Endothelial cell of umbilical vein (primary cell): ENCODE results near the gene TMC3. TPM values are rescaled to one million over a fixed set of nuclear protein-coding genes. Genes with fewer than 3 reads are reported as not detected.

Experiments used
- BruUV-seq: library from RNA; stranded (reverse); fragments of 400-500 nt; replicated peaks from 2 replicates; lab custom pipeline; 2021; lab: Mats Ljungman, UMichigan
- CTCF ChIA-PET: fragments of 300-600, 350-600 bp; sonication (Branson Sonifier 250); formaldehyde crosslinking; loops from one replicate; lab custom pipeline; 2021; ENCODE audit warnings: antibody characterized with exemption, inconsistent platforms; lab: Charles Lee
- POLR2A ChIA-PET: fragments of 300-600, 350-600 bp; sonication (Branson Sonifier 250); formaldehyde crosslinking; loops from one replicate; lab custom pipeline; 2021; ENCODE audit warnings: antibody characterized with exemption, inconsistent platforms; lab: Charles Lee
- DNase-seq: peaks from one replicate; pipeline ENCODE4 v3.0.0-alpha.2; 2011; ENCODE audit warnings: low read depth, low spot score
- FAIRE-seq: peaks from 2 replicates; lab custom pipeline; 2011; peaks lifted over from hg19 to GRCh38; lab: Jason Lieb, UNC
- H2AFZ ChIP-seq: 2 replicates; pipeline ENCODE4 v1.6.0; 2012; ENCODE audit warnings: low read depth, low read length, control low read depth, inconsistent platforms
- H3K27ac ChIP-seq: 2 replicates; pipeline ENCODE4 v1.5.1; 2011; ENCODE audit warnings: low read depth, mild to moderate bottlenecking, control low read depth, low read length, moderate library complexity; ENCODE audit not compliant: insufficient read depth
- H3K27me3 ChIP-seq, 2 experiments: 2 replicates each; pipeline versions ENCODE4 v1.6.0 to v1.6.1; 2011; ENCODE audit warnings: low read length in 2 of 2, mixed read lengths in 1 of 2; ENCODE audit not compliant: control insufficient read depth in 2 of 2, insufficient read depth in 2 of 2
- H3K36me3 ChIP-seq, 2 experiments: 2 replicates in 1 of 2; 3 replicates in 1 of 2; pipeline ENCODE4 v1.5.1; 2011; ENCODE audit warnings: low read length in 2 of 2, mild to moderate bottlenecking in 1 of 2, moderate library complexity in 1 of 2; ENCODE audit not compliant: control insufficient read depth in 2 of 2, insufficient read depth in 2 of 2; ENCODE audit errors: extremely low read depth in 1 of 2
- H3K4me1 ChIP-seq: 3 replicates; pipeline ENCODE4 v1.5.1; 2011; ENCODE audit warnings: mild to moderate bottlenecking, low read length; ENCODE audit not compliant: control insufficient read depth, insufficient read depth; ENCODE audit errors: extremely low read depth
- H3K4me2 ChIP-seq: 2 replicates; pipeline ENCODE4 v1.6.1; 2011; ENCODE audit warnings: low read length, control low read depth, mixed read lengths; ENCODE audit not compliant: insufficient read depth
- H3K4me3 ChIP-seq, 3 experiments: fragments of 200-600 bp in 1 of 3; sonication (generic), shearing (Covaris generic) in 1 of 3; replicated peaks in 1 of 3; 2 replicates each; pipeline ENCODE4 v1.5.1; 2011 to 2016; ENCODE audit warnings: control low read depth in 3 of 3, low read length in 3 of 3, mild to moderate bottlenecking in 2 of 3, inconsistent platforms in 1 of 3, low read depth in 1 of 3, moderate library complexity in 1 of 3; ENCODE audit not compliant: insufficient read depth in 1 of 3
- H3K79me2 ChIP-seq: 2 replicates; pipeline ENCODE4 v1.6.0; 2012; ENCODE audit warnings: low read length, inconsistent platforms; ENCODE audit not compliant: control insufficient read depth, insufficient read depth
- H3K9ac ChIP-seq: replicated peaks from 2 replicates; pipeline ENCODE3; 2011; ENCODE audit warnings: low read length, control low read depth; ENCODE audit not compliant: insufficient read depth; ENCODE audit errors: extremely low read depth
- H3K9me1 ChIP-seq: replicated peaks from 3 replicates; pipeline ENCODE4 v1.6.0; 2011; ENCODE audit warnings: mild to moderate bottlenecking, low read length; ENCODE audit not compliant: control insufficient read depth, insufficient read depth; ENCODE audit errors: extremely low read depth
- H3K9me3 ChIP-seq: replicated peaks from 2 replicates; pipeline ENCODE4 v1.5.1; 2012; ENCODE audit warnings: low read length, inconsistent platforms; ENCODE audit not compliant: control insufficient read depth, insufficient read depth
- H4K20me1 ChIP-seq: replicated peaks from 2 replicates; pipeline ENCODE3; 2011; ENCODE audit warnings: mild to moderate bottlenecking, low read length; ENCODE audit not compliant: control insufficient read depth, insufficient read depth; ENCODE audit errors: extremely low read depth
- CTCF ChIP-seq, 2 donors: IDR thresholded peaks; 1 replicate in 1 of 2; 2 replicates in 1 of 2; pipeline ENCODE4 v1.5.1; 2011; ENCODE audit warnings: low read length in 2 of 2, mild to moderate bottlenecking in 2 of 2, moderate library complexity in 2 of 2, control low read depth in 1 of 2, inconsistent platforms in 1 of 2, low read depth in 1 of 2; ENCODE audit not compliant: insufficient read depth in 1 of 2; ENCODE audit errors: extremely low read depth in 1 of 2
- EZH2 ChIP-seq: IDR thresholded peaks from 2 replicates; pipeline ENCODE4 v1.6.1; 2012; ENCODE audit warnings: borderline replicate concordance, low read depth, mild to moderate bottlenecking, moderate library complexity, low read length, inconsistent platforms; ENCODE audit not compliant: severe bottlenecking
- FOS ChIP-seq: IDR thresholded peaks from 2 replicates; pipeline ENCODE4 v1.6.1; 2011; ENCODE audit warnings: mild to moderate bottlenecking, low read length, moderate library complexity, borderline replicate concordance; ENCODE audit not compliant: insufficient read depth
- GATA2 ChIP-seq: IDR thresholded peaks from 2 replicates; pipeline ENCODE4 v1.7.0; 2011; ENCODE audit warnings: low read depth, mild to moderate bottlenecking, moderate library complexity, mixed read lengths, low read length; ENCODE audit not compliant: insufficient read length, insufficient read depth
- JUN ChIP-seq: IDR thresholded peaks from 2 replicates; pipeline ENCODE4 v1.6.1; 2011; ENCODE audit warnings: borderline replicate concordance, low read depth; ENCODE audit not compliant: insufficient read length, insufficient read depth
- MAX ChIP-seq: IDR thresholded peaks from 2 replicates; pipeline ENCODE4 v1.6.1; 2011; ENCODE audit not compliant: insufficient read depth, insufficient read length
- MYC ChIP-seq: IDR thresholded peaks from one replicate; pipeline ENCODE4 v1.6.1; 2011; ENCODE audit warnings: mild to moderate bottlenecking, low read depth, low read length
- POLR2A ChIP-seq: IDR thresholded peaks from 2 replicates; pipeline ENCODE4 v1.6.1; 2012; ENCODE audit warnings: low read depth, mild to moderate bottlenecking, control low read depth, low read length
- POLR2AphosphoS5 ChIP-seq: IDR thresholded peaks from 2 replicates; pipeline ENCODE4 v1.6.1; 2012; ENCODE audit warnings: low read depth, mild to moderate bottlenecking, control low read depth, low read length, moderate library complexity; ENCODE audit not compliant: insufficient read depth
- dilution Hi-C: fragments of 300-500 bp; cut with MboI; formaldehyde crosslinking; loops from one replicate; pipeline ENCODE4 v1.15.0; 2019; ENCODE audit warnings: low sequenced_read_pairs; ENCODE audit not compliant: extremely low pct_ligation_motif_present
- intact Hi-C: fragments of 100-400 bp; cut with micrococcal nuclease; formaldehyde crosslinking; loops from one replicate; pipeline ENCODE4 v1.10.0; 2022
- polyA plus RNA-seq, 4 experiments: library from polyadenylated mRNA; depleted of rRNA in 3 of 4; stranded (reverse) in 3 of 4; unstranded in 1 of 4; fragments of >200 nt; gene quantifications; 2 replicates each; pipeline versions ENCODE4 v1.2.1 to v1.2.3, GENCODE V29; 2011 to 2012; ENCODE audit warnings: missing spikeins in 1 of 4
- total RNA-seq: library from RNA; stranded (reverse); gene quantifications from 2 replicates; pipeline ENCODE4 v1.2.3, GENCODE V29; 2021

The TMC3 gene
- total and polyA plus RNA-seq, 2 donors (not counting 3 experiments of a cell fraction or from before 2014, with no cell fraction given): not detected

GRCh38 chr15:81335631-81336030, 38.4 kb downstream of the TMC3 start:
- H3K4me1 ChIP-seq: peaks cover 4% of the 10 kb centered on the region
- H3K4me3 ChIP-seq: no peak overlapping the region
- FAIRE-seq (no peak), DNase-seq (no peak)
- no peaks in the 10 kb centered on the region for H3K9me1 ChIP-seq
- POLR2A ChIA-PET: no interaction called here
- H3K79me2 ChIP-seq: no peaks in the 10 kb centered on the region
- no peak overlapping the region for H3K4me2 ChIP-seq
- BruUV-seq: no TSS peak
- dilution Hi-C loops (no loop called here), intact Hi-C loops (loop anchor here (1.0 kb wide), 1 partner anchor 60 kb away; no protein-coding TSS in a partner anchor)
- no peak overlapping the region for H2AFZ ChIP-seq
- TF ChIP-seq GATA2 (no peak), FOS (no peak), CTCF (IDR thresholded peaks at IDR 0.05; ENCODE audit: extremely low read depth in 1 of 2, insufficient read depth in 1 of 2, low read depth in 1 of 2, low read length in 2 of 2) (no peak), EZH2 (no peak), MYC (no peak), POLR2AphosphoS5 (no peak), POLR2A (no peak), JUN (no peak), MAX (no peak)
- no peaks in the 10 kb centered on the region for H4K20me1 ChIP-seq
- H3K27me3 ChIP-seq: peaks cover 3 to 6% of the 10 kb centered on the region in 2 experiments
- no peaks in the 10 kb centered on the region for H3K36me3 ChIP-seq
- no peak overlapping the region for H3K9ac ChIP-seq
- CTCF ChIA-PET: interaction anchor here (1.0 to 1.9 kb wide), 4 partner anchors 12 to 180 kb away, joined by 5 to 12 read pairs (median 6); partner anchors contain the start of gene STARD5
- no peaks in the 10 kb centered on the region for H3K9me3 ChIP-seq
- no peak overlapping the region for H3K27ac ChIP-seq
